ENCODE data around the gene RHOXF2.
"Not testable (repeated sequence)": the region's sequence is repeated elsewhere in the genome, so short reads cannot be mapped to it uniquely, and the experiment has no call there.

Gene RHOXF2

GRCh38 chrX:120158313-120158712 lies at the start of gene RHOXF2:
Gene RHOXF2, plus strand, starts transcription at chrX:120158613. Its CDS starts 138 bp downstream, at chrX:120158751.
- DNase-seq (ENCODE audit: low read depth, low spot score), result not testable (repeated sequence)

GRCh38 chrX:120109378-120109777 lies 49.0 kb upstream of the RHOXF2 start:
- no peak for DNase-seq (ENCODE audit: low read depth, low spot score)

- DNase-seq (ENCODE audit: low read depth, low spot score), result no peak
Observed at GRCh38 chrX:120111611-120112010, 46.8 kb upstream of the RHOXF2 start.

- no peak for DNase-seq (ENCODE audit: low read depth, low spot score)
Observed at GRCh38 chrX:120115438-120115963, 42.9 kb upstream of the RHOXF2 start, which contains the start of gene RHOXF1. Gene RHOXF1, minus strand, starts transcription at chrX:120115913. Its CDS starts 51 bp downstream, at chrX:120115862.

GRCh38 chrX:120120223-120120622 lies 38.2 kb upstream of the RHOXF2 start:
- DNase-seq (ENCODE audit: low read depth, low spot score), result no peak

GRCh38 chrX:120125444-120125843 lies 33.0 kb upstream of the RHOXF2 start:
- DNase-seq (ENCODE audit: low read depth, low spot score), result no peak

- DNase-seq (ENCODE audit: low read depth, low spot score), result not testable (repeated sequence)
Observed at GRCh38 chrX:120128306-120128846, 30.0 kb upstream of the RHOXF2 start.

- no peak for DNase-seq (ENCODE audit: low read depth, low spot score)
Observed at GRCh38 chrX:120136128-120136527, 22.3 kb upstream of the RHOXF2 start.

- DNase-seq (ENCODE audit: low read depth, low spot score), result no peak
Observed at GRCh38 chrX:120136840-120137239, 21.6 kb upstream of the RHOXF2 start.

- no peak for DNase-seq (ENCODE audit: low read depth, low spot score)
Observed at GRCh38 chrX:120137439-120137838, 21.0 kb upstream of the RHOXF2 start.

GRCh38 chrX:120140293-120140981 lies 18.0 kb upstream of the RHOXF2 start:
- DNase-seq (ENCODE audit: low read depth, low spot score), result no peak

GRCh38 chrX:120144178-120144844 lies 14.1 kb upstream of the RHOXF2 start:
- no peak for DNase-seq (ENCODE audit: low read depth, low spot score)

- DNase-seq (ENCODE audit: low read depth, low spot score), result no peak
Observed at GRCh38 chrX:120145295-120145925, 13.0 kb upstream of the RHOXF2 start.

- not testable (repeated sequence) for DNase-seq (ENCODE audit: low read depth, low spot score)
Observed at GRCh38 chrX:120146323-120146722, 12.1 kb upstream of the RHOXF2 start.

GRCh38 chrX:120147537-120147936 lies 10.9 kb upstream of the RHOXF2 start:
- no peak for DNase-seq (ENCODE audit: low read depth, low spot score)

GRCh38 chrX:120150109-120150744 lies 8.2 kb upstream of the RHOXF2 start:
- not testable (repeated sequence) for DNase-seq (ENCODE audit: low read depth, low spot score)

- DNase-seq (ENCODE audit: low read depth, low spot score), result not testable (repeated sequence)
Observed at GRCh38 chrX:120159086-120159485, 673 bp downstream of the RHOXF2 start.

- not testable (repeated sequence) for DNase-seq (ENCODE audit: low read depth, low spot score)
Observed at GRCh38 chrX:120193254-120193653, 34.8 kb downstream of the RHOXF2 start.

- not testable (repeated sequence) for DNase-seq (ENCODE audit: low read depth, low spot score)
Observed at GRCh38 chrX:120193720-120194119, 35.3 kb downstream of the RHOXF2 start.

GRCh38 chrX:120195786-120196185 lies 37.4 kb downstream of the RHOXF2 start:
- not testable (repeated sequence) for DNase-seq (ENCODE audit: low read depth, low spot score)

- not testable (repeated sequence) for DNase-seq (ENCODE audit: low read depth, low spot score)
Observed at GRCh38 chrX:120196626-120197283, 38.3 kb downstream of the RHOXF2 start.

All from activated CD4-positive, CD25-positive, alpha-beta regulatory T cell treated with anti-CD3 and anti-CD28 coated beads, Interleukin-2, amount 50 U/mL, for 16 hours (primary cell).